Measurements from ENCODE around the gene IFNA17. TPM values are rescaled to one million over a fixed set of nuclear protein-coding genes. Genes with fewer than 3 reads are reported as not detected.

IFNA17 gene
- total and polyA plus RNA-seq, 2 donors (not counting 3 experiments of a cell fraction or from before 2014, with no cell fraction given) = not detected

GRCh38 chr9:21255538-21256212 lies 27.7 kb upstream of the IFNA17 start:
- Histone ChIP-seq H3K9ac (replicated peaks; ENCODE audit: extremely low read depth, insufficient read depth, low read length) (no peak overlapping the region), H3K4me3 (replicated peaks in 1 of 3; ENCODE audit: insufficient read depth in 1 of 3, low read depth in 1 of 3, low read length in 3 of 3) (no peak overlapping the region), H4K20me1 (replicated peaks; ENCODE audit: control insufficient read depth, extremely low read depth, insufficient read depth, low read length) (no peaks in the 10 kb centered on the region), H3K79me2 (ENCODE audit: control insufficient read depth, insufficient read depth, low read length) (no peaks in the 10 kb centered on the region), H3K9me1 (replicated peaks; ENCODE audit: control insufficient read depth, extremely low read depth, insufficient read depth, low read length) (no peaks in the 10 kb centered on the region), H3K9me3 (replicated peaks; ENCODE audit: control insufficient read depth, insufficient read depth, low read length) (no peaks in the 10 kb centered on the region), H3K4me2 (ENCODE audit: insufficient read depth, low read length) (no peak overlapping the region), H3K4me1 (ENCODE audit: control insufficient read depth, extremely low read depth, insufficient read depth, low read length) (peaks cover 3% of the 10 kb centered on the region), H2AFZ (ENCODE audit: low read depth, low read length) (no peak overlapping the region), H3K27ac (ENCODE audit: insufficient read depth, low read depth, low read length) (no peak overlapping the region), H3K36me3 (ENCODE audit: control insufficient read depth in 2 of 2, extremely low read depth in 1 of 2, insufficient read depth in 2 of 2, low read length in 2 of 2) (no peaks in the 10 kb centered on the region), H3K27me3 (ENCODE audit: control insufficient read depth in 2 of 2, insufficient read depth in 2 of 2, low read length in 2 of 2) (peaks cover 31 to 53% of the 10 kb centered on the region in 2 experiments)
- TF ChIP-seq POLR2A (IDR thresholded peaks at IDR 0.05; ENCODE audit: low read depth, low read length) = no peak
- no peak for TF ChIP-seq CTCF (IDR thresholded peaks at IDR 0.05; ENCODE audit: extremely low read depth in 1 of 2, insufficient read depth in 1 of 2, low read depth in 1 of 2, low read length in 2 of 2)
- dilution Hi-C loops (cut with MboI; ENCODE audit: extremely low pct_ligation_motif_present, low sequenced_read_pairs) (no loop called here), intact Hi-C loops (cut with micrococcal nuclease) (no loop called here)
- no TSS peak for BruUV-seq (replicated peaks)
- ChIA-PET POLR2A (no interaction called here), CTCF (no interaction called here)
- FAIRE-seq (no peak), DNase-seq (ENCODE audit: low read depth, low spot score) (no peak)

DNA sequence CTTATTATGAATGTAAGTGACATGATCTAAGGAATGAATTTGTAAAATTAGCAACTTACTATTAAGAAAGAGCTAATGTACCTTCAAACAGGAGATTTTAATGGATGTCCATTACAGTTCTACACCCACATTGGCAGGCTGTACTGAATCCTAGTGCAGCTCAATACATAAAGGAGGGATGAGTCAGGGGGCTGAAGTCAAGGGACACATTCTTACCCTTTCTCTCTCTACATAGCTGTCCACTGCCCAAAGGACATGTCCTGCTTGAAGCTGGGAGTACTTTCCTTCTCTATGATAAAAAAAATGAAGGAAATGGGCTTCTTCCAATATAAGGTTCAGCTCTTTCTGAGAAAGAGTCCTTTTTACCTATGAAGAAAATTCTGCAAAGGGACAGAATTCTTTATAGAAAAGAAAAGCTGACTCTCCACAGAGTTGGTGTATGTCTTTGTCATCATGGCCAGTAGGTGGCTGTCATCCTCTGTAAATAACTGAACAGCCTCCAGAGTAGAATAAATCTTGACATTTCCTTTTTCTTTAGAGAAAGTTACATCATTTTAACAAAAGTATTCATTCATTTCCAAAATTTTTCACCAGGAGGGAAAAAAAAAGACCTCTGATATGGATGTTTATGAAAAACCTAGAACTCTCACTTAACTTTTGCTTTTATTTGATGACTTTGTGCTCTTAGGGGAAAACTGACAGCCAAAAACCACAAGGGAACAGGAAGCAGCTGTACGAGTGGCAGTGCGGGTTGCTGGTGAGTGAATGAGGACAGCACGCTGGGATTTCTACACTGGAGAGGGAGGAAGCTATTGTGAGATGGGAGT lies 24.9 kb upstream of the IFNA17 start:
- Histone ChIP-seq H4K20me1 (replicated peaks; ENCODE audit: control insufficient read depth, extremely low read depth, insufficient read depth, low read length) (no peaks in the 10 kb centered on the region), H2AFZ (ENCODE audit: low read depth, low read length) (no peak overlapping the region), H3K9me1 (replicated peaks; ENCODE audit: control insufficient read depth, extremely low read depth, insufficient read depth, low read length) (no peaks in the 10 kb centered on the region), H3K9ac (replicated peaks; ENCODE audit: extremely low read depth, insufficient read depth, low read length) (no peak overlapping the region), H3K27me3 (ENCODE audit: control insufficient read depth in 2 of 2, insufficient read depth in 2 of 2, low read length in 2 of 2) (peaks cover 34 to 51% of the 10 kb centered on the region in 2 experiments), H3K79me2 (ENCODE audit: control insufficient read depth, insufficient read depth, low read length) (no peaks in the 10 kb centered on the region), H3K4me1 (ENCODE audit: control insufficient read depth, extremely low read depth, insufficient read depth, low read length) (peaks cover 3% of the 10 kb centered on the region), H3K36me3 (ENCODE audit: control insufficient read depth in 2 of 2, extremely low read depth in 1 of 2, insufficient read depth in 2 of 2, low read length in 2 of 2) (no peaks in the 10 kb centered on the region), H3K4me2 (ENCODE audit: insufficient read depth, low read length) (peak overlapping the region; percentile 62), H3K27ac (ENCODE audit: insufficient read depth, low read depth, low read length) (no peak overlapping the region), H3K4me3 (replicated peaks in 1 of 3; ENCODE audit: insufficient read depth in 1 of 3, low read depth in 1 of 3, low read length in 3 of 3) (no peak overlapping the region), H3K9me3 (replicated peaks; ENCODE audit: control insufficient read depth, insufficient read depth, low read length) (no peaks in the 10 kb centered on the region)
- dilution Hi-C loops (cut with MboI; ENCODE audit: extremely low pct_ligation_motif_present, low sequenced_read_pairs) (no loop called here), intact Hi-C loops (cut with micrococcal nuclease) (loop anchor here (1.0 to 5.0 kb wide), 3 partner anchors 66 to 214 kb away; no protein-coding TSS in a partner anchor)
- peak; percentile 63 for FAIRE-seq
- CTCF ChIA-PET = interaction anchor here (0.7 to 4.7 kb wide), 25 partner anchors 10 to 538 kb away, joined by 3 to 63 read pairs (median 4); partner anchors contain the start of genes IFNA14 and KLHL9
- DNase-seq (ENCODE audit: low read depth, low spot score) = peak; percentile 79
- POLR2A ChIA-PET = interaction anchor here (0.7 kb wide), 1 partner anchor 549 kb away, joined by 3 read pairs; no protein-coding TSS in a partner anchor
- TF ChIP-seq POLR2AphosphoS5 (IDR thresholded peaks at IDR 0.05; ENCODE audit: insufficient read depth, low read depth, low read length) (no peak), EZH2 (IDR thresholded peaks at IDR 0.05; ENCODE audit: borderline replicate concordance, low read depth, low read length, severe bottlenecking) (peak; percentile 16), GATA2 (IDR thresholded peaks at IDR 0.05; ENCODE audit: insufficient read depth, insufficient read length, low read depth, low read length) (no peak), CTCF (IDR thresholded peaks at IDR 0.05; ENCODE audit: extremely low read depth in 1 of 2, insufficient read depth in 1 of 2, low read depth in 1 of 2, low read length in 2 of 2) (peak; percentile 29 to 48)
- BruUV-seq (replicated peaks) = no TSS peak
